Activated CD8-positive, alpha-beta T cell treated with anti-CD3 and anti-CD28 coated beads, Interleukin-2, amount 10 ng/mL, durations not matched to agents 7 days and 5 days (primary cell): ENCODE data around the gene A4GALT. TPM values are rescaled to one million over a fixed set of nuclear protein-coding genes. Genes with fewer than 3 reads are reported as not detected.

ENCODE experiments used
- ATAC-seq: fragments of 150-1000 bp; cut with Tn5 transposase; one replicate; pipeline ENCODE4 v1.10.0; 2021; ENCODE audit warnings: moderate library complexity
- CTCF ChIA-PET: fragments of 350-600 bp; sonication (Branson Sonifier 250); formaldehyde crosslinking; loops from one replicate; lab custom pipeline; 2021; ENCODE audit warnings: antibody characterized with exemption; lab: Charles Lee
- POLR2A ChIA-PET: fragments of 350-600 bp; sonication (Branson Sonifier 250); formaldehyde crosslinking; loops from one replicate; lab custom pipeline; 2021; ENCODE audit warnings: antibody characterized with exemption; lab: Charles Lee
- DNase-seq: peaks from one replicate; pipeline ENCODE4 v3.0.0-alpha.2; 2020
- H3K27ac Mint-ChIP-seq: one replicate; pipeline ENCODE4 v1.8.0; 2021; ENCODE audit warnings: mild to moderate bottlenecking, mixed read lengths
- H3K27me3 Mint-ChIP-seq: one replicate; pipeline ENCODE4 v1.8.0; 2021; ENCODE audit warnings: low read depth, mixed read lengths
- H3K36me3 Mint-ChIP-seq: one replicate; pipeline ENCODE4 v1.8.0; 2021; ENCODE audit warnings: low read depth, mixed read lengths
- H3K4me1 Mint-ChIP-seq: one replicate; pipeline ENCODE4 v1.8.0; 2021; ENCODE audit warnings: low read depth, mixed read lengths
- H3K4me3 Mint-ChIP-seq: one replicate; pipeline ENCODE4 v1.8.0; 2021; ENCODE audit warnings: mild to moderate bottlenecking, mixed read lengths
- H3K9me3 Mint-ChIP-seq: one replicate; pipeline ENCODE4 v1.8.0; 2022; ENCODE audit warnings: mixed read lengths; ENCODE audit not compliant: insufficient read depth
- total RNA-seq, 2 experiments: library from RNA; stranded (reverse); gene quantifications; one replicate each; pipeline ENCODE4 v1.2.3, GENCODE V29; 2021

A4GALT gene
- total RNA-seq, 2 experiments from 2014 or later: 0.16 TPM; not detected in 1

GRCh38 chr22:42714308-42714707, 6.4 kb downstream of the A4GALT start:
- no peak for DNase-seq
- ChIA-PET CTCF (no interaction called here), POLR2A (no interaction called here)
- peaks cover 42% of the 10 kb centered on the region for H3K27me3 Mint-ChIP-seq
- peaks cover 8% of the 10 kb centered on the region for H3K4me1 Mint-ChIP-seq
- no peaks in the 10 kb centered on the region for H3K36me3 Mint-ChIP-seq
- H3K9me3 Mint-ChIP-seq: peaks cover 7% of the 10 kb centered on the region
- no peak overlapping the region for H3K4me3 Mint-ChIP-seq
- no peak overlapping the region for H3K27ac Mint-ChIP-seq
- ATAC-seq: no peak

GRCh38 chr22:42711895-42712837, 8.5 kb downstream of the A4GALT start:
- Mint-ChIP-seq H3K27ac (no peak overlapping the region), H3K27me3 (peaks cover 30% of the 10 kb centered on the region), H3K4me1 (peaks cover 4% of the 10 kb centered on the region), H3K9me3 (peaks cover 7% of the 10 kb centered on the region), H3K4me3 (no peak overlapping the region), H3K36me3 (no peaks in the 10 kb centered on the region)
- ChIA-PET CTCF (no interaction called here), POLR2A (no interaction called here)
- DNase-seq (no peak), ATAC-seq (no peak)

- ATAC-seq: no peak
- H3K9me3 Mint-ChIP-seq: peaks cover 7% of the 10 kb centered on the region
- POLR2A ChIA-PET: no interaction called here
- H3K4me1 Mint-ChIP-seq: no peaks in the 10 kb centered on the region
- no peak for DNase-seq
- peaks cover 24% of the 10 kb centered on the region for H3K27me3 Mint-ChIP-seq
- H3K27ac Mint-ChIP-seq: no peak overlapping the region
- CTCF ChIA-PET: no interaction called here
- H3K4me3 Mint-ChIP-seq: no peak overlapping the region
- no peaks in the 10 kb centered on the region for H3K36me3 Mint-ChIP-seq
Measured at GRCh38 chr22:42711281-42711731, 9.4 kb downstream of the A4GALT start.

- Mint-ChIP-seq H3K4me3 (no peak overlapping the region), H3K27ac (no peak overlapping the region), H3K9me3 (peaks cover 7% of the 10 kb centered on the region), H3K36me3 (no peaks in the 10 kb centered on the region), H3K4me1 (no peaks in the 10 kb centered on the region), H3K27me3 (peaks cover 17% of the 10 kb centered on the region)
- ATAC-seq (no peak), DNase-seq (no peak)
- ChIA-PET POLR2A (no interaction called here), CTCF (no interaction called here)
Measured at GRCh38 chr22:42708417-42708816, 12.3 kb downstream of the A4GALT start.

- H3K36me3 Mint-ChIP-seq: no peaks in the 10 kb centered on the region
Measured at GRCh38 chr22:42707496-42707895, 13.2 kb downstream of the A4GALT start.

GRCh38 chr22:42704896-42705295, 15.8 kb downstream of the A4GALT start:
- Mint-ChIP-seq H3K36me3 (no peaks in the 10 kb centered on the region), H3K27me3 (peaks cover 4% of the 10 kb centered on the region), H3K4me3 (no peak overlapping the region), H3K9me3 (peaks cover 5% of the 10 kb centered on the region), H3K27ac (no peak overlapping the region), H3K4me1 (no peaks in the 10 kb centered on the region)
- ATAC-seq (no peak), DNase-seq (no peak)
- POLR2A ChIA-PET: no interaction called here
- CTCF ChIA-PET: no interaction called here

More at GRCh38 chr22:42707496-42707895, 13.2 kb downstream of the A4GALT start:
- POLR2A ChIA-PET: no interaction called here
- ATAC-seq: no peak
- Mint-ChIP-seq H3K27ac (no peak overlapping the region), H3K9me3 (peaks cover 7% of the 10 kb centered on the region), H3K4me3 (no peak overlapping the region), H3K4me1 (no peaks in the 10 kb centered on the region), H3K27me3 (peaks cover 11% of the 10 kb centered on the region)
- no peak for DNase-seq
- CTCF ChIA-PET: no interaction called here

GRCh38 chr22:42702675-42703074, 18.0 kb downstream of the A4GALT start:
- H3K36me3 Mint-ChIP-seq: no peaks in the 10 kb centered on the region
- H3K27me3 Mint-ChIP-seq: peaks cover 2% of the 10 kb centered on the region
- H3K27ac Mint-ChIP-seq: no peak overlapping the region
- no peaks in the 10 kb centered on the region for H3K4me1 Mint-ChIP-seq
- H3K4me3 Mint-ChIP-seq: no peak overlapping the region
- ATAC-seq (no peak), DNase-seq (no peak)
- no peaks in the 10 kb centered on the region for H3K9me3 Mint-ChIP-seq
- ChIA-PET POLR2A (no interaction called here), CTCF (no interaction called here)

GRCh38 chr22:42701694-42702093, 19.0 kb downstream of the A4GALT start:
- DNase-seq: no peak
- no peaks in the 10 kb centered on the region for H3K27me3 Mint-ChIP-seq
- H3K27ac Mint-ChIP-seq: no peak overlapping the region
- ATAC-seq: no peak
- no peaks in the 10 kb centered on the region for H3K9me3 Mint-ChIP-seq
- H3K4me1 Mint-ChIP-seq: no peaks in the 10 kb centered on the region
- no peak overlapping the region for H3K4me3 Mint-ChIP-seq
- ChIA-PET POLR2A (interaction anchor here (0.6 kb wide), 1 partner anchor 90 kb away, joined by 3 read pairs; no protein-coding TSS in a partner anchor), CTCF (no interaction called here)
- H3K36me3 Mint-ChIP-seq: no peaks in the 10 kb centered on the region

GRCh38 chr22:42700901-42701300, 19.8 kb downstream of the A4GALT start:
- DNase-seq (no peak), ATAC-seq (no peak)
- Mint-ChIP-seq H3K27ac (no peak overlapping the region), H3K4me1 (no peaks in the 10 kb centered on the region), H3K9me3 (no peaks in the 10 kb centered on the region), H3K4me3 (no peak overlapping the region), H3K36me3 (no peaks in the 10 kb centered on the region), H3K27me3 (no peaks in the 10 kb centered on the region)
- POLR2A ChIA-PET: no interaction called here
- CTCF ChIA-PET: no interaction called here

GRCh38 chr22:42700355-42700754, 20.3 kb downstream of the A4GALT start:
- Mint-ChIP-seq H3K27me3 (no peaks in the 10 kb centered on the region), H3K4me3 (no peak overlapping the region), H3K4me1 (no peaks in the 10 kb centered on the region), H3K27ac (no peak overlapping the region), H3K9me3 (no peaks in the 10 kb centered on the region), H3K36me3 (no peaks in the 10 kb centered on the region)
- DNase-seq: no peak
- ChIA-PET CTCF (no interaction called here), POLR2A (no interaction called here)
- no peak for ATAC-seq

GRCh38 chr22:42699976-42700352, 20.7 kb downstream of the A4GALT start:
- DNase-seq (no peak), ATAC-seq (no peak)
- ChIA-PET CTCF (no interaction called here), POLR2A (no interaction called here)
- Mint-ChIP-seq H3K9me3 (no peaks in the 10 kb centered on the region), H3K27me3 (no peaks in the 10 kb centered on the region), H3K27ac (no peak overlapping the region), H3K4me3 (no peak overlapping the region), H3K4me1 (no peaks in the 10 kb centered on the region), H3K36me3 (no peaks in the 10 kb centered on the region)

GRCh38 chr22:42699281-42699975, 21.2 kb downstream of the A4GALT start:
- H3K9me3 Mint-ChIP-seq: no peaks in the 10 kb centered on the region
- H3K27ac Mint-ChIP-seq: no peak overlapping the region
- POLR2A ChIA-PET: no interaction called here
- H3K4me3 Mint-ChIP-seq: no peak overlapping the region
- CTCF ChIA-PET: no interaction called here
- no peaks in the 10 kb centered on the region for H3K4me1 Mint-ChIP-seq
- no peaks in the 10 kb centered on the region for H3K27me3 Mint-ChIP-seq
- ATAC-seq: no peak
- no peaks in the 10 kb centered on the region for H3K36me3 Mint-ChIP-seq
- DNase-seq: no peak
